Endometrium (tissue), 2 donors: ENCODE results near the gene SNU13.
"Not testable (repeated sequence)": the region's sequence is repeated elsewhere in the genome, so short reads cannot be mapped to it uniquely, and the experiment has no call there.

ENCODE experiments used
- FAIRE-seq: peaks from 2 replicates; lab custom pipeline; 2012; peaks lifted over from hg19 to GRCh38; lab: Jason Lieb, UNC
- donor health status: control.
- donor health status: control.

Gene SNU13

GRCh38 chr22:41688365-41689211 is at the start of gene SNU13:
SNU13 (minus strand) TSS chr22:41688867; CDS start chr22:41688796, 71 bp downstream.
- FAIRE-seq: peak; percentile 80

DNA sequence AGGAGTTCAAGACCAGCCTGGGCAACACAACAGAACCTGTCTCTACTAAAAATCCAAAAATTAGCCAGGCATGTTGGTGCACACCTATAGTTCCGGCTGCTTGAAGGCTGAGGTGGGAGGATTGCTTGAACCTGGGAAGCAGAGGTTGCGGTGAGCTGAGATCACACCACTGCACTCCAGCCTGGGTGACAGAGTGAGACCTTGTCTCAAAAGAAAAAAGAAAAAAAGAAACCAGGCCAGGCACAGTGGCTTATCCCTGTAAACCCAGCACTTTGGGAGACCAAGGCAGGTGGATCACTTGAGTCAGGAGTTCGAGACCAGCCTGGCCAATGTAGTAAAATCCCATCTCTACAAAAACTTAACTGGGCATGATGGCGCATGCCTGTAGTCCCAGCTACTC is 44.6 kb upstream of the SNU13 start:
- not testable (repeated sequence) for FAIRE-seq

- FAIRE-seq: no peak
Measured at GRCh38 chr22:41732096-41732772, 43.6 kb upstream of the SNU13 start.

GRCh38 chr22:41731609-41732008 is 42.9 kb upstream of the SNU13 start:
- FAIRE-seq: no peak

DNA sequence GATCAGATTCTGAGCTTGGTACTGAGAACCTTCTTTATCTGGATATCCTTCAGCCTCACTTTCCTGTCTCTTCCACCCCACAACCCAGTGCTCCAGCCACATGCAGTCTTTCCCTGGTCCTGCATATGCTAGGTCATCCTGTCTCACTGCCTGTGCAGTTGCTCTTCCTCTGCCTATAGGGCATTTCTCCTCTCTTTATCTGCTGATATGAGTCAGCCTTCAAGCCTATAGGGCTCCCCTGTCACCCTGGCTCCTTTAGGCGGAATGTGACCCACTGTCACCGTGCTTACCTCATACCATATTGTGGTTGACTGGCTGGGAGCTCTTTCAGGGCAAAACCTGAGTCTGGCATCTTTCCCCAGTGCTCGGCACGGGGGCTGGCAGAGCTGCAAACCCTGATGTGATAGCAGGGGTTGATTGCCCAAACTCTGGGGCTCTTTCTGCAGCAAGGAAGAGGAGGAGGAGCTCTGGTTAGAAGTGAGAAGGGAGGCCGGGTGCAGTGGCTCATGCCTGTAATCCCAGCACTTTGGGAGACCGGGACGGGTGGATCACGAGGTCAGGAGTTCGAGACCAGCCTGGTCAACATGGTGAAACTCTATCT is 36.9 kb upstream of the SNU13 start:
- FAIRE-seq: no peak

DNA sequence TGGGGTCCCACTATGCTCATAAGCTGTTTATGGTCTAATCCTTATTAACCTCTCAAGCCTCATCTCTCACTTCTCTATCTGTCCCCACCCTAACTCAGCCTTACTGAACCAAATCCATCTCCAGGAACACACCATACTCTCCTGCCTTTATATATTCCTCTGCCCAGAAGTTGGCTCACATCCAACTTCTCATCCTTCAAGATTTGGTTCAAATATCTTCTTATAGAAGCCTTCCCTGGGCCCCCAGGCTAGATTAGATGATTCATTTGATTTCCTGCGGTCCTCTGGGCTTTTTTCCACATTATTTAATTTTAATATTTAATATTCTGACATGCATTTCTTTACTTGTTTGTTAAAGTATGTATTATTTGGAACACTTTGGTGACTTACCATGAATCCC is 33.8 kb upstream of the SNU13 start:
- FAIRE-seq: no peak

DNA sequence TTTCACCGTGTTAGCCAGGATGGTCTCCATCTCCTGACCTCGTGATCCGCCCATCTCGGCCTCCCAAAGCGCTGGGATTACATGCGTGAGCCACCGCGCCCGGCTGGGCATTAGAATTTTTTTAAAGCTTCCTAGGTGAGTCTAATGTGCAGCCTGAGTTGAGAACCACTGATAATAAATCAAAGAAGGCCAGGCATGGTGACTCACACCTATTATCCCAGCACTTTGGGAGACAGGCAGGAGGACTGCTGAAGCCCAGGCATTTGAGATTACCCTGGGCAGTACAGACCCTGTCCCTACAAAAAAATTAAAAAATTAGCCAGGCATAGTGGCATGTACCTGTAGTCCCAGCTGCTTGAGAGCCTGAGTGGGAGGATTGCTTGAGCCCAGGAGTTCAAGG is 24.3 kb upstream of the SNU13 start:
- FAIRE-seq: no peak

- no peak for FAIRE-seq
Measured at GRCh38 chr22:41709341-41709740, 20.7 kb upstream of the SNU13 start.

DNA sequence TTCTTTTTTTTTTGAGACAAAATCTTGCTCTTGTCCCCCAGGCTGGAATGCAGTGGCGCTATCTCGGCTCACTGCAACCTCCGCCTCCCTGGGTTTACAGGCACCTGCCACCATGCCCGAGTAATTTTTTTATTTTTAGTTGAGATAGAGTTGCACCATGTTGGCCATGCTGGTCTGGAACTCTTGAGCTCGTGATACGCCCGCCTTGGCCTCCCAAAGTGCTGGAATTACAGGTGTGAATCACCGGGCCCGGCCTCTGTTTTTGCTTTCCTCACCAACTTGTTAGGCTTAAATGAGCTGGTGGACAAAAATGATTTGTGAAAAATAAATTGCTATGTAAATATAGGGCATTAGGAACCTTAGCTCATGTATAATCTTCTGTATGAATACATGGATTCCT is 14.1 kb upstream of the SNU13 start:
- no peak for FAIRE-seq

- no peak for FAIRE-seq
Measured at GRCh38 chr22:41700108-41700364, 11.4 kb upstream of the SNU13 start.

- no peak for FAIRE-seq
Measured at GRCh38 chr22:41699264-41700107, 10.8 kb upstream of the SNU13 start, which contains the start of gene MEI1. MEI1 (plus strand) TSS chr22:41699503; CDS start chr22:41699539, 36 bp downstream.

GRCh38 chr22:41697126-41697775 is 8.6 kb upstream of the SNU13 start:
- FAIRE-seq: no peak

DNA sequence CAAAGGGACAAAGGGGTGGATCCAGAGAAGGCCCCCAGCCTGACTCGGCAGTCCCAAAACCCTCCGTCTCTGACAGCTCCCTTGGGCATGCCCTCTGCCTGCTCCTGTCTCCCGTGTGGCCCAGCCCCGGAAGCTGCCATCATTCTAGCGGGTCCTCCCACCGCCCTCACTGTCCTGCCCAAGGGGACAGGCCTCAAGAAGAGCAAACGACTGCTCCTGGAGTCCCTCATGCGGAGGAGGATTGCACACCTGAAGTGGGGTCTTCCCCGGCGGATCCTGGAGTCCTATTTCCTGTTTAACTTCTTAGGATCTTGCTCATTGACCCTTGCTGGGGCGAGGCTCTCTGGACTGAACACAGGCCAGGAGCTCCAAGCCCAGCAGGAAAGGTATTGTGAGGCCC is 8.0 kb upstream of the SNU13 start:
- FAIRE-seq: no peak

DNA sequence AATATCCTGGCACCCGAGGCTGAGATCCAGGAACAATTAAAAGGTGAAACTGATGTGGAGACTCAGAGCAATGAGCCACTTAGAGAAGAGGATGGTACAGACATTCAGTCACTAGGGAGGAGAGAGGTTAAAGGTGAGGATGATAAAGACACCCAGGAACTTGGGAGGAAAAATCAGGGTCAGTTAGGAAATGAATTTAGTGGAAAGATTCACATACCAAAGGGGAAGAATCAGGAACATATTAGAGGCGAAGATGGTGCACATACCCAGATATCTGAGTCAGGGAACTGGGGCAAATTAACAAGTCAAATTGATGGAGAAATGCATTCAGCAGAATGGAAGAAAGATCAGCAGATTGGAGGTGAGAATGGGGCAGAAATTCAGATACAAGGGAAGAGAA is 6.5 kb upstream of the SNU13 start:
- FAIRE-seq: no peak

DNA sequence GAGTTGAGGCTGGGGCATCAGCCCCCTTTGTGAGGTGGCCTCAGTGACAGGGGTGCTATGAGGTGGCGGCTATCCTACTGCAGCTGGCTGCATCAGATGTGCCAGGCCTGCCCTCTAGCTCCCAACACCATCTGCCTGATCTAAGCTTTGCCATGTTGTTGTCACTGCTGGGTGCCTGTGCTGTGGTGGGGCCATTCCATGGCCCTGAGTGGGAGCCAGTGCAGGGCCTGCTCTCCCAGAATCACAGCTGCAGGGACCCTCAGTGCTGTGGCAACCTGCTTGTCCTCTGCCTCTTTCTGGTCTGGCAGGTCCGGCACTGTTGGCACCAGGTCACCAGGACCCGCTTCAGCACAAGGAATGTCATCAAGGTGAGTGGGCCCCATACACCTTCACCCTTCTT is 1.8 kb upstream of the SNU13 start:
- FAIRE-seq: no peak

DNA sequence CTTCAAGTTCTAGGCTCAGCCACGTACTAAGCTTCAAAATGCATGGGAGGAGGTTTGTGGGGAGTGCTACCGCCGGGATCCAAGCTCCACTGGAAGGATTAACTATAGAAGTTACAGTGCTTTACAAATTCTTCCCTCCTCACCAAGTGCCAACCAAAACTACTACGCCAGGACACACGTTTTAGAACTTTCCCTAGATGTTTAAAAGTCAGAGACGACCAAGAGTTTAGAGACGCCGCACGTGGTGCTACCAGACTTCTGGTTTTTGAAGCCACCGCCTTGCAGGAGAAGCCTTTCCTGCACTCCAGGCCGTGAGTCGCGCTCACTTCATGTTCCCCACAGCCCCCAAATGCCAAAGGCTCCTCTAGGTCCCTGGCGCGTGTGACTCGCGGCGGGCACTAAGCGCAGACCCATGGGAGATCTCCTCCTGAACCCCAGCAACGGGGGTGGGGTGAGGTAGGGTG is 734 bp downstream of the SNU13 start:
- no peak for FAIRE-seq

GRCh38 chr22:41686890-41687289 is 1.8 kb downstream of the SNU13 start:
- not testable (repeated sequence) for FAIRE-seq

DNA sequence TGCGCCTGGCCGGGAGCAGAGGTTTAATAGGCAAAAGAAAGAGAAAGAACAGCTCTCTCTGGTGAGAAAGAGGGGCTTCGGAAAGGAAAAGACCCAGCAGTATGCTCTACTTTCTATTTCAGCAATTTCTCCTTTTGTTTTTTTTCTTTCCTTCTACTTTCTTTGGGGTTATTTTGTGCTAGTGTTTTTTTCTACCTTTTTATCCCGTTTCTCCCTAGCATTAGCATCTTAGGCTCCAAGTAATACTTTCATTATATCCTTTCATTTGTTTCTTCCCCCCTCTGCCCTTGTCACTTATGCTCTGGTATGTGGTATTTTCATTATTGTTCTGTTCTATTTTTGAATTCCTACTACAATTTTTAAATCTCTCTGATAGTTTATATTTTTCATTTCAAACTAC is 4.5 kb downstream of the SNU13 start:
- FAIRE-seq: no peak

- FAIRE-seq: no peak
Measured at GRCh38 chr22:41683616-41684015, 5.1 kb downstream of the SNU13 start.

- no peak for FAIRE-seq
Measured at GRCh38 chr22:41683052-41683451, 5.6 kb downstream of the SNU13 start.

DNA sequence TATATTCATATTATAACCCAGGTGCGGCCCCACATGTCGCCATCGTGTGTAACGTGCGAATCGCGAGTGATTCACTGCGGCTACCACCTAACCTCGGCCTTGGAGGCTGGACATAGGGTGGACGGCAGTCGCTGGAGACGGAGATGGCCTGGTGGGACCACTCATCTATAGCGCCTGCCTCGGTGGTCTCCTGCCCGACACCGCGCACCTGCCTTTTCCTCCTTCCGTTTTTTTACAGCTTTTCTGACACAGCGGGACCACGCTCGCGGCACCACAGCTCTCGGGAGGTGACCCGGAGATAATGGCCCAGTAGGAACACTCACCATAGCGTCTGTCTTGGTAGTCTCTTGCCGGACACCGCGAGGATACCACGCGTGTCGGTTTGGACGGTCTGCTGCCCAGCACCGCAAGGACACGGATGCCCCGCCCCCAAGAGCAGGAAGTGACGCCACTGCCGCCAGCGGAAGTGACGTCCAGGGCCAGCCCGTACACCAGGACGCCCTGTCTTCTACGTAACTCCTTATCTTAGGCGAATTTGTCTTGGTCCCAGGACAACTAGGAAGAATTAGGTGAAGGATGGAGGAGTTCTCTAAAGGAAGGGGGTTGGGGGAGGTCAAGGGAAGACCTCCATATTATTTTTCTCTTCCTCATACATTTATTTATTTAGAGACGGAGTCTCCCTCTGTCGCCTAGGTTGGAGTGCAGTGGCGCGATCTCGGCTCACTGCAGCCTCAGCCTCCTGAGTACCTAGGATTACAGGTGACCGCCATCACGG is 6.4 kb downstream of the SNU13 start:
- FAIRE-seq: no peak
